K562 (cell line): ENCODE results near the gene PDLIM4. TPM values are rescaled to one million over a fixed set of nuclear protein-coding genes. Genes with fewer than 3 reads are reported as not detected.

Source experiments
- ATAC-seq: fragments of 200-7000 bp; cut with Tn5 transposase; 3 replicates; pipeline ENCODE4 v1.9.1; 2020; ENCODE audit warnings: moderate library complexity
- BruUV-seq: library from RNA; stranded (reverse); fragments of 400-500 nt; replicated peaks from 2 replicates; lab custom pipeline; 2021; lab: Mats Ljungman, UMichigan
- CTCF ChIA-PET: fragments of 300-600 bp; formaldehyde crosslinking; extraction: SDS; loops from one replicate; lab custom pipeline; 2021; ENCODE audit warnings: low intra/inter-chr PET ratio; lab: Yijun Ruan, JAX
- POLR2A ChIA-PET: fragments of 300-600, 350-650 bp; sonication (Branson Sonifier 250); formaldehyde crosslinking; extraction: SDS; loops from one replicate; lab custom pipeline; 2021; ENCODE audit warnings: antibody characterized with exemption, inconsistent platforms; lab: Yijun Ruan, JAX
- DNase-seq, 4 experiments: peaks; one replicate each; pipeline versions ENCODE4 v3.0.0 to v3.0.0-alpha.2; 2011 to 2018; ENCODE audit warnings: low spot score in 3 of 4, mixed read lengths in 3 of 4; ENCODE audit errors: extremely low read depth in 1 of 4
- FAIRE-seq: peaks from 2 replicates; lab custom pipeline; 2011; peaks lifted over from hg19 to GRCh38; lab: Jason Lieb, UNC
- H2AFZ ChIP-seq: 2 replicates; pipeline ENCODE4 v1.6.0; 2011; ENCODE audit warnings: low read depth, low read length, control low read depth, inconsistent platforms
- H3K27ac ChIP-seq: fragments of 200-600 bp; 3 replicates; pipeline ENCODE4 v1.8.0; 2011; ENCODE audit warnings: low read depth, mild to moderate bottlenecking, control low read depth, inconsistent platforms, low read length, moderate library complexity, mixed read lengths; ENCODE audit errors: extremely low read depth
- H3K27me3 ChIP-seq, 2 experiments: fragments of 300-600 bp in 1 of 2; 2 replicates in 1 of 2; 3 replicates in 1 of 2; pipeline versions ENCODE4 v1.6.0 to v1.8.0; 2011; ENCODE audit warnings: inconsistent platforms in 2 of 2, low read length in 2 of 2, mild to moderate bottlenecking in 1 of 2, mixed read lengths in 1 of 2, moderate library complexity in 1 of 2; ENCODE audit not compliant: control insufficient read depth in 2 of 2, insufficient read depth in 2 of 2
- H3K36me3 ChIP-seq: fragments of 300-600 bp; 3 replicates; pipeline ENCODE4 v1.8.0; 2011; ENCODE audit warnings: mild to moderate bottlenecking, low read length, inconsistent platforms; ENCODE audit not compliant: control insufficient read depth, insufficient read depth
- H3K4me1 ChIP-seq, 2 experiments: fragments of 200-600 bp in 1 of 2; replicated peaks in 1 of 2; 2 replicates in 1 of 2; 3 replicates in 1 of 2; pipeline versions ENCODE4 v1.5.1 to v1.8.0; 2011; ENCODE audit warnings: inconsistent platforms in 2 of 2, low read length in 2 of 2, mild to moderate bottlenecking in 1 of 2, mixed read lengths in 1 of 2, moderate library complexity in 1 of 2; ENCODE audit not compliant: control insufficient read depth in 2 of 2, insufficient read depth in 2 of 2
- H3K4me2 ChIP-seq: 2 replicates; pipeline ENCODE4 v1.6.1; 2011; ENCODE audit warnings: low read length, control low read depth, inconsistent platforms, mixed read lengths; ENCODE audit not compliant: insufficient read depth
- H3K4me3 ChIP-seq: fragments of 200-600 bp; sonication (generic), shearing (Covaris generic); 2 replicates; pipeline ENCODE4 v1.5.1; 2016; ENCODE audit warnings: control low read depth, inconsistent platforms
- H3K79me2 ChIP-seq: fragments of 200-600 bp; 3 replicates; pipeline ENCODE4 v1.8.0; 2011; ENCODE audit warnings: low read length, inconsistent platforms; ENCODE audit not compliant: control insufficient read depth, insufficient read depth
- H3K9ac ChIP-seq, 2 experiments: 2 replicates each; pipeline versions ENCODE4 v1.6.0 to v1.6.1; 2011; ENCODE audit warnings: low read depth in 2 of 2, low read length in 2 of 2, control low read depth in 1 of 2, inconsistent platforms in 1 of 2, mild to moderate bottlenecking in 1 of 2, mixed read lengths in 1 of 2; ENCODE audit not compliant: insufficient read depth in 1 of 2
- H3K9me1 ChIP-seq: one replicate; pipeline ENCODE4 v1.6.0; 2011; ENCODE audit warnings: inconsistent platforms, mild to moderate bottlenecking, low read length, moderate library complexity; ENCODE audit not compliant: control insufficient read depth, insufficient read depth
- H3K9me3 ChIP-seq: replicated peaks from 2 replicates; pipeline ENCODE4 v1.5.1; 2011; ENCODE audit warnings: low read depth, low read length, inconsistent platforms; ENCODE audit not compliant: control insufficient read depth, insufficient read depth
- H4K20me1 ChIP-seq: replicated peaks from 2 replicates; pipeline ENCODE4 v1.6.1; 2011; ENCODE audit warnings: low read length, inconsistent platforms, mixed read lengths; ENCODE audit not compliant: control insufficient read depth, insufficient read depth
- E2F4 ChIP-seq: sonication (generic); formaldehyde crosslinking; IDR thresholded peaks from 2 replicates; pipeline ENCODE4 v1.8.0; 2022; ENCODE audit warnings: mild to moderate bottlenecking, low read depth, missing genetic modification reagents
- GABPA ChIP-seq: fragments of 200-800 bp; sonication (Bioruptor generic); conservative IDR thresholded peaks from 2 replicates; pipeline ENCODE4 v1.6.1; 2016; ENCODE audit warnings: low read depth, missing genetic modification characterization, missing compliant biosample characterization
- HDAC2 ChIP-seq: fragments of 450-650 bp; IDR thresholded peaks from 2 replicates; pipeline ENCODE4 v1.6.1; 2016; ENCODE audit warnings: mild to moderate bottlenecking
- MXI1 ChIP-seq: IDR thresholded peaks from 2 replicates; pipeline ENCODE4 v1.6.1; 2011; ENCODE audit warnings: low read depth, mild to moderate bottlenecking, improper control_type of control experiment, low read length
- NFIC ChIP-seq: fragments of 450-650 bp; IDR thresholded peaks from 2 replicates; pipeline ENCODE4 v1.6.1; 2017; ENCODE audit warnings: mild to moderate bottlenecking, inconsistent platforms
- PHB2 ChIP-seq: fragments of 450-650 bp; IDR thresholded peaks from 2 replicates; pipeline ENCODE4 v1.6.1; 2017; ENCODE audit warnings: low read depth
- POLR3G ChIP-seq: IDR thresholded peaks from 2 replicates; pipeline ENCODE4 v1.6.1; 2011; ENCODE audit not compliant: insufficient read length, insufficient replicate concordance; ENCODE audit errors: extremely low read depth
- RHOXF2B ChIP-seq: fragments of 250-450 bp; sonication (Bioruptor Pico); conservative IDR thresholded peaks from 2 replicates; pipeline ENCODE4 v1.5.1; 2021
- SMARCC2 ChIP-seq: fragments of 450-650 bp; IDR thresholded peaks from 2 replicates; pipeline ENCODE4 v1.6.1; 2017; ENCODE audit warnings: antibody characterized with exemption, moderate library complexity, mild to moderate bottlenecking, low read depth
- ZNF143 ChIP-seq: sonication (generic); formaldehyde crosslinking; IDR thresholded peaks from 2 replicates; pipeline ENCODE4 v1.9.0; 2022; ENCODE audit warnings: mild to moderate bottlenecking, missing genetic modification reagents
- WGBS: fragments of 100-300 bp; shearing (Covaris generic); methylation state at CpG from one replicate; pipeline ENCODE4 v1.1.6; 2016; ENCODE audit warnings: low coverage, mixed read lengths; ENCODE audit not compliant: insufficient coverage; ENCODE audit errors: missing lambda C conversion rate; 5-methylcytosine and 5-hydroxymethylcytosine counted together
- in situ Hi-C: fragments of 300-500 bp; cut with MboI; formaldehyde crosslinking; loops from 4 replicates; pipeline ENCODE4 v1.15.0; 2018; ENCODE audit warnings: inconsistent platforms, mixed read lengths
- intact Hi-C: fragments of 100-400 bp; cut with micrococcal nuclease; formaldehyde crosslinking; loops from 2 replicates; pipeline ENCODE4 v1.14.2; 2022
- polyA plus RNA-seq, 8 experiments: library from polyadenylated mRNA; depleted of rRNA in 4 of 8; stranded (reverse) in 5 of 8; unstranded in 3 of 8; fragments of >200 nt; fragmentation: Nextera tagmentation in 2 of 8; fragmentation: Illumina TruSeq in 1 of 8; extraction: Ambion mirVana in 2 of 8; extraction: Trizol in 1 of 8; gene quantifications; 2 replicates each; pipeline versions ENCODE4 v1.2.1 to v1.2.3, GENCODE V29; 2011 to 2014; ENCODE audit warnings: inconsistent platforms in 1 of 8, missing spikeins in 1 of 8
- total RNA-seq, 7 experiments: library from RNA; depleted of rRNA in 6 of 7; stranded (reverse); fragments of >200 nt in 6 of 7; fragmentation: Illumina TruSeq in 2 of 7; extraction: Trizol in 2 of 7; gene quantifications; 2 replicates each; pipeline versions ENCODE4 v1.2.1 to v1.2.3, GENCODE V29; 2011 to 2021; ENCODE audit warnings: low replicate concordance in 1 of 7

The PDLIM4 gene
- total and polyA plus RNA-seq, 9 of the 15 experiments (the other 6 are each of a cell fraction or from before 2014, with no cell fraction given): 0.28 to 32.8 (median 13.1) TPM

- TF ChIP-seq HDAC2 (no peak), PHB2 (no peak), RHOXF2B (CRISPR knock-in tag) (no peak), MXI1 (no peak)
These were observed 4.5 kb upstream of the PDLIM4 start (continued) for GRCh38 chr5:132253008-132253441.

- Histone ChIP-seq H3K9me1 (no peaks in the 10 kb centered on the region), H3K9me3 (no peaks in the 10 kb centered on the region; the same call in 1 of the 2 replicates), H3K36me3 (no peaks in the 10 kb centered on the region), H3K27ac (no peak overlapping the region), H3K27me3 (no peaks in the 10 kb centered on the region), H3K4me2 (no peak overlapping the region), H4K20me1 (no peaks in the 10 kb centered on the region), H3K79me2 (peaks cover 12% of the 10 kb centered on the region), H3K4me1 (peaks cover 3 to 22% of the 10 kb centered on the region in 2 experiments; a peak in 4 of 5 replicates), H2AFZ (no peak overlapping the region), H3K9ac (peak overlapping the region in 1 of 2 experiments; percentile 64; a peak in 1 of 4 replicates), H3K4me3 (no peak overlapping the region)
- FAIRE-seq: no peak
- POLR2A ChIA-PET: interaction anchor here (0.7 kb wide), 2 partner anchors 25 to 53 kb away, joined by 3 to 4 read pairs; no protein-coding TSS in a partner anchor
- no peak for TF ChIP-seq GABPA
- no peak for TF ChIP-seq SMARCC2
- TF ChIP-seq E2F4: no peak
- TF ChIP-seq NFIC: peak; percentile 82
- no peak for TF ChIP-seq ZNF143 (CRISPR knock-in tag)
- TF ChIP-seq POLR3G: no peak
- CTCF ChIA-PET: no interaction called here
- no peak for DNase-seq
- no peak for ATAC-seq
- 48% methylated on average over 8 of the region's 8 CpGs for WGBS
- intact Hi-C loops: no loop called here
- no TSS peak for BruUV-seq
- in situ Hi-C loops: no loop called here
These were observed 3.8 kb upstream of the PDLIM4 start for GRCh38 chr5:132253452-132254320.
